Measurements from ENCODE around the gene PREX1.

The PREX1 gene

GRCh38 chr20:48807586-48808381 lies 20.0 kb downstream of the PREX1 start:
- DNase-seq = no peak

GRCh38 chr20:48807051-48807450 lies 20.7 kb downstream of the PREX1 start:
- no peak for DNase-seq

- DNase-seq = no peak
Observed at GRCh38 chr20:48805716-48806115, 22.1 kb downstream of the PREX1 start.

- DNase-seq = no peak
Observed at GRCh38 chr20:48805286-48805685, 22.5 kb downstream of the PREX1 start.

- no peak for DNase-seq
Observed at GRCh38 chr20:48804300-48804980, 23.4 kb downstream of the PREX1 start.

- no peak for DNase-seq
Observed at GRCh38 chr20:48803176-48804053, 24.4 kb downstream of the PREX1 start.

- no peak for DNase-seq
Observed at GRCh38 chr20:48802647-48803046, 25.2 kb downstream of the PREX1 start.

GRCh38 chr20:48802216-48802615 lies 25.6 kb downstream of the PREX1 start:
- no peak for DNase-seq

GRCh38 chr20:48801197-48801596 lies 26.6 kb downstream of the PREX1 start:
- DNase-seq = no peak

- DNase-seq = no peak
Observed at GRCh38 chr20:48800177-48800576, 27.6 kb downstream of the PREX1 start.

- no peak for DNase-seq
Observed at GRCh38 chr20:48799328-48800105, 28.3 kb downstream of the PREX1 start.

- no peak for DNase-seq
Observed at GRCh38 chr20:48797850-48798747, 29.7 kb downstream of the PREX1 start.

- peak; percentile 48 for DNase-seq
Observed at GRCh38 chr20:48797275-48797825, 30.4 kb downstream of the PREX1 start.

GRCh38 chr20:48795732-48796131 lies 32.1 kb downstream of the PREX1 start:
- DNase-seq = no peak

GRCh38 chr20:48794816-48795457 lies 32.9 kb downstream of the PREX1 start:
- DNase-seq = peak; percentile 52

- no peak for DNase-seq
Observed at GRCh38 chr20:48794360-48794759, 33.4 kb downstream of the PREX1 start.

- no peak for DNase-seq
Observed at GRCh38 chr20:48793776-48794175, 34.0 kb downstream of the PREX1 start.

GRCh38 chr20:48791666-48792071 lies 36.1 kb downstream of the PREX1 start:
- no peak for DNase-seq

- no peak for DNase-seq
Observed at GRCh38 chr20:48791014-48791413, 36.8 kb downstream of the PREX1 start.

- no peak for DNase-seq
Observed at GRCh38 chr20:48790473-48791003, 37.3 kb downstream of the PREX1 start.
